Measurements from ENCODE around the gene CBFA2T3. TPM values are rescaled to one million over a fixed set of nuclear protein-coding genes. Genes with fewer than 3 reads are reported as not detected.

Gene CBFA2T3
- total and polyA plus RNA-seq, 2 of the 8 experiments (the other 6 are each of a cell fraction or from before 2014, with no cell fraction given), result 0.51 to 1.3 TPM

DNA sequence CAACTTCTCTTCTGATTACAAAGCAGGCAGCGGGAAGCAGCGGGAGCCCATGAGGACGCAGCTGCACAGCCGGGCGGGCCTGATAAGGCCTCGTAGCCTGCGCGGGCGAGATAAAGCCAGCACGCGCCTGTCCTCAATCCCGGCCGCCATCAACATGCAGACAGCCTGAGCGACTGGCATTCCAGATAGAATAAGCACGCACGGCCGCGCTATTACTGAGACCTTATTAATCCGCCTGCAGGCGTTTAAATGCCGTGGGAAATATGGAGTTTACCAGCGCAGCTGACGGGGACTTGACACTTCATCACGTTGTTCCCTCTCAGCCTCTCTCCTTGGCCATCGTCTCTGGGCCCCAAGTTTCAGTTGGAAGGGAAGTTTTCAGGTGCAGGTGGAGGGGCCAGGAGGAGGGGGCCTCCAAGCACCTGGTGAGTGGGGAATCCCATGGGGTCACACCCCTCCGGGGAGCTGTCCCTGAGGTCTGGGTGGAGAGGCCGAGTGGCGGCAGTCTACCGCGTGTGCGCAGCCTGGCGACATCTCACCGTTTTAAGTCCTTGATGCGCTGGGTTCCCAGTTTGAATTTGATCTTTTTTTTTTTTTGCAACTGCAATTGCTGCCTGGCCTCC, 27.3 kb upstream of the CBFA2T3 start (continued):
- TF ChIP-seq CHD7 (IDR thresholded peaks at IDR 0.05; ENCODE audit: insufficient replicate concordance, low read length) (no peak), BACH1 (IDR thresholded peaks at IDR 0.05; ENCODE audit: low read length) (no peak), TAF1 (IDR thresholded peaks at IDR 0.05; ENCODE audit: low read depth, low read length) (no peak), TBP (IDR thresholded peaks at IDR 0.05; ENCODE audit: low read depth, low read length) (no peak), POLR2AphosphoS5 (IDR thresholded peaks at IDR 0.05; ENCODE audit: low read depth, low read length) (no peak), BRCA1 (IDR thresholded peaks at IDR 0.05; ENCODE audit: low read depth, low read length) (no peak)
- TF ChIP-seq, protein P1, sequence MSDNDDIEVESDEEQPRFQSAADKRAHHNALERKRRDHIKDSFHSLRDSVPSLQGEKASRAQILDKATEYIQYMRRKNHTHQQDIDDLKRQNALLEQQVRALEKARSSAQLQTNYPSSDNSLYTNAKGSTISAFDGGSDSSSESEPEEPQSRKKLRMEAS (IDR thresholded peaks at IDR 0.05), result no peak
